ENCODE measurements around the gene ZBTB38. TPM values are rescaled to one million over a fixed set of nuclear protein-coding genes. Genes with fewer than 3 reads are reported as not detected.

The ZBTB38 gene
- total and polyA plus RNA-seq, 2 donors from 2014 or later, result 8.6 to 113 TPM

DNA sequence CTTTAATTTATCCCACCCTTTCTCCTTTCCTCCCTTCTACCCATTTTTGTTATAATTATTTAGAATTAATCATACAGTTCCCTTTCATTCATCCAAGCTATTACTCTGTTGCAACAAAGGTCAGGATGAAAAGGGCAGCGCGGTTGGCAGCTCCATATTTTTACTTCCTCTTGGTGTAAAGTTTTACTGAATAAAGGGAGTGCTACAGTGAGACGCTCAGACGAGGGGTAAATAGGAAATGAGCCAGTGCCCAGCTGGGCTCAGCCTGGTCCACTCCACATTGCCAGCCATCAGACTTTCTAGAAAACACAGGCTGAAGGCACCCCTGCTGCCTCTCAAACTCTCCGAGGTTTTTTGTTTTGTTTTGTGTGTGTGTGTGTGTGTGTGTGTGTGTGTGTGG, 21.9 kb upstream of the ZBTB38 start:
- Histone ChIP-seq H3K9ac (ENCODE audit: low read length in 3 of 3) (no peak overlapping the region), H3K27ac (ENCODE audit: low read depth in 2 of 2, low read length in 2 of 2) (no peak overlapping the region), H3K4me1 (ENCODE audit: control insufficient read depth in 2 of 3, insufficient read depth in 2 of 3, low read depth in 1 of 3, low read length in 3 of 3) (no peaks in the 10 kb centered on the region), H3K27me3 (ENCODE audit: control insufficient read depth, insufficient read depth, low read length) (no peaks in the 10 kb centered on the region), H3K36me3 (ENCODE audit: control insufficient read depth in 2 of 3, insufficient read depth in 3 of 3, low read length in 3 of 3) (no peaks in the 10 kb centered on the region), H3K4me3 (ENCODE audit: low read length in 3 of 3) (no peak overlapping the region), H3K9me3 (ENCODE audit: control insufficient read depth in 2 of 3, insufficient read depth in 1 of 3, low read length in 3 of 3) (no peaks in the 10 kb centered on the region)
- intact Hi-C loops (cut with DNase I), result no loop called here
- no peak for DNase-seq
- FAIRE-seq, result no peak
- TF ChIP-seq, protein P1, sequence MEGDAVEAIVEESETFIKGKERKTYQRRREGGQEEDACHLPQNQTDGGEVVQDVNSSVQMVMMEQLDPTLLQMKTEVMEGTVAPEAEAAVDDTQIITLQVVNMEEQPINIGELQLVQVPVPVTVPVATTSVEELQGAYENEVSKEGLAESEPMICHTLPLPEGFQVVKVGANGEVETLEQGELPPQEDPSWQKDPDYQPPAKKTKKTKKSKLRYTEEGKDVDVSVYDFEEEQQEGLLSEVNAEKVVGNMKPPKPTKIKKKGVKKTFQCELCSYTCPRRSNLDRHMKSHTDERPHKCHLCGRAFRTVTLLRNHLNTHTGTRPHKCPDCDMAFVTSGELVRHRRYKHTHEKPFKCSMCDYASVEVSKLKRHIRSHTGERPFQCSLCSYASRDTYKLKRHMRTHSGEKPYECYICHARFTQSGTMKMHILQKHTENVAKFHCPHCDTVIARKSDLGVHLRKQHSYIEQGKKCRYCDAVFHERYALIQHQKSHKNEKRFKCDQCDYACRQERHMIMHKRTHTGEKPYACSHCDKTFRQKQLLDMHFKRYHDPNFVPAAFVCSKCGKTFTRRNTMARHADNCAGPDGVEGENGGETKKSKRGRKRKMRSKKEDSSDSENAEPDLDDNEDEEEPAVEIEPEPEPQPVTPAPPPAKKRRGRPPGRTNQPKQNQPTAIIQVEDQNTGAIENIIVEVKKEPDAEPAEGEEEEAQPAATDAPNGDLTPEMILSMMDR (IDR thresholded peaks at IDR 0.05; ENCODE audit: borderline replicate concordance, extremely low read depth, insufficient read depth), result no peak

DNA sequence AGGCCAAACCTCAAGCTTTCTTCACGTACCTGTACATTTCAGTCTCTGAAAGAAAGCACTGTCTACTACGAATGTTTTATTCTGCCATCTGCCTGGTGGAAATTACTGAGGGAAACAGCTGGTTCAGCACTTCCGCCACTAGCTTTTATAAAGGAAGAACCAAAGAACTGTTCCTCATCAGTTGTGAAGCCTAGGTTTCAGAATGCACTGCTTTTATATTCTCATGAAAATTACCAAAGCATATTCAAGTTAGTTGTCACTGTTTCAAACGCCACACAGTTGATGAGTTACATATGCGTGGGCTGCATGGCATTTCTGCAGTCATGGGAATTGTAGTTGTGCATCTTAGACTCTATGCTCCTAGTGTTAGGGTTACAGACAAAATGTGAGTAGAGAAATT, 21.5 kb upstream of the ZBTB38 start:
- Histone ChIP-seq H3K9me3 (ENCODE audit: control insufficient read depth in 2 of 3, insufficient read depth in 1 of 3, low read length in 3 of 3) (no peaks in the 10 kb centered on the region), H3K27ac (ENCODE audit: low read depth in 2 of 2, low read length in 2 of 2) (no peak overlapping the region), H3K27me3 (ENCODE audit: control insufficient read depth, insufficient read depth, low read length) (no peaks in the 10 kb centered on the region), H3K36me3 (ENCODE audit: control insufficient read depth in 2 of 3, insufficient read depth in 3 of 3, low read length in 3 of 3) (no peaks in the 10 kb centered on the region), H3K9ac (ENCODE audit: low read length in 3 of 3) (no peak overlapping the region), H3K4me1 (ENCODE audit: control insufficient read depth in 2 of 3, insufficient read depth in 2 of 3, low read depth in 1 of 3, low read length in 3 of 3) (no peaks in the 10 kb centered on the region), H3K4me3 (ENCODE audit: low read length in 3 of 3) (no peak overlapping the region)
- no peak for DNase-seq
- no peak for FAIRE-seq
- TF ChIP-seq, protein P1 (IDR thresholded peaks at IDR 0.05; ENCODE audit: borderline replicate concordance, extremely low read depth, insufficient read depth), result no peak
- intact Hi-C loops (cut with DNase I), result no loop called here

DNA sequence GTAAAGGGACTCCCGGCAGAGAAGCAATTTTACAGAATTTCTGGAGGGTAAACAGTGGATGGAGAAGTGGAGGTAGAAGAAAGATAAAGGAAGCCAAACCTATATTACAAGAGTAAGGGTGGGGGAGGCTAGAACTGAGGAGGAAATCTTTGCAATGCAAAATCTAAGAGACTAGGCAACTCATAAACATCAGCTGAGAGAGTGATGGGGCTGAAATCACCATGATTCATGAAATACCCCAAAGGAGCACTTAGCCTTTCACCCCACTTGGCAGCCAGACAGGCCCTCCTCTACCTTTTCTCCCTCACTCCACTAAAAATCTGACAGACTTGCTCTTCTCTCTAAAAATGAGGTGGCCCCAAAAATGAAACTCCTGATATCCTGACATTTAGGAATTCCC, 19.5 kb upstream of the ZBTB38 start:
- no peaks in the 10 kb centered on the region for H3K4me1 ChIP-seq (ENCODE audit: control insufficient read depth in 2 of 3, insufficient read depth in 2 of 3, low read depth in 1 of 3, low read length in 3 of 3)
- no peak for FAIRE-seq
- H3K9me3 ChIP-seq (ENCODE audit: control insufficient read depth in 2 of 3, insufficient read depth in 1 of 3, low read length in 3 of 3), result no peaks in the 10 kb centered on the region
- H3K9ac ChIP-seq (ENCODE audit: low read length in 3 of 3), result no peak overlapping the region
- H3K27ac ChIP-seq (ENCODE audit: low read depth in 2 of 2, low read length in 2 of 2), result no peak overlapping the region
- TF ChIP-seq, protein P1 (IDR thresholded peaks at IDR 0.05; ENCODE audit: borderline replicate concordance, extremely low read depth, insufficient read depth), result no peak
- H3K27me3 ChIP-seq (ENCODE audit: control insufficient read depth, insufficient read depth, low read length), result no peaks in the 10 kb centered on the region
- intact Hi-C loops (cut with DNase I), result no loop called here
- no peak for DNase-seq
- H3K36me3 ChIP-seq (ENCODE audit: control insufficient read depth in 2 of 3, insufficient read depth in 3 of 3, low read length in 3 of 3), result no peaks in the 10 kb centered on the region
- no peak overlapping the region for H3K4me3 ChIP-seq (ENCODE audit: low read length in 3 of 3)

DNA sequence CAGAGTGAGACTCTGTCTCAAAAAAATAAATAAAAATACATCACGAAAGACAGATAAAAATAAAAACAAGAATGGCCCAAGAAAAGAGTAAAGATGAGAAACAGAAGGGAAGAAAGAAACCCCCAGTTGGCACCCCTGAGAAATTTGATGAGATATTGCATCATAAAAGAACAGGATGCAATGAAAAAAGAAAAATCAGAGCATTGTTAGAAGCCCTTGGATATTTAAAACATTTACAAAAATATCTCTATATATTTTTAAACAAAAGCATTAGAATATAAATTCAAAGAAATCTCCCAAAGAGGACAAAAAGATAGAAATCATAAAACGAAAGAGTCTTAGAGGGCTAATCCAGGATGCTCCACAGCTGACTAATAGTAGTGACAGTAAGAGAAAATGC, 18.6 kb upstream of the ZBTB38 start:
- Histone ChIP-seq H3K9ac (ENCODE audit: low read length in 3 of 3) (no peak overlapping the region), H3K27ac (ENCODE audit: low read depth in 2 of 2, low read length in 2 of 2) (no peak overlapping the region), H3K27me3 (ENCODE audit: control insufficient read depth, insufficient read depth, low read length) (no peaks in the 10 kb centered on the region), H3K9me3 (ENCODE audit: control insufficient read depth in 2 of 3, insufficient read depth in 1 of 3, low read length in 3 of 3) (no peaks in the 10 kb centered on the region), H3K36me3 (ENCODE audit: control insufficient read depth in 2 of 3, insufficient read depth in 3 of 3, low read length in 3 of 3) (no peaks in the 10 kb centered on the region), H3K4me1 (ENCODE audit: control insufficient read depth in 2 of 3, insufficient read depth in 2 of 3, low read depth in 1 of 3, low read length in 3 of 3) (no peaks in the 10 kb centered on the region), H3K4me3 (ENCODE audit: low read length in 3 of 3) (no peak overlapping the region)
- DNase-seq (no peak), FAIRE-seq (no peak)
- TF ChIP-seq, protein P1 (IDR thresholded peaks at IDR 0.05; ENCODE audit: borderline replicate concordance, extremely low read depth, insufficient read depth), result no peak
- intact Hi-C loops (cut with DNase I), result loop anchor here (10.0 kb wide), 1 partner anchor 95 kb away; no protein-coding TSS in a partner anchor
